ENCODE data around the gene FER. TPM values are rescaled to one million over a fixed set of nuclear protein-coding genes. Genes with fewer than 3 reads are reported as not detected.
"Not testable (repeated sequence)": the region's sequence is repeated elsewhere in the genome, so short reads cannot be mapped to it uniquely, and the experiment has no call there.

Gene FER
- total RNA-seq: 1 to 10 TPM; 9.5 to 9.9 TPM

DNA sequence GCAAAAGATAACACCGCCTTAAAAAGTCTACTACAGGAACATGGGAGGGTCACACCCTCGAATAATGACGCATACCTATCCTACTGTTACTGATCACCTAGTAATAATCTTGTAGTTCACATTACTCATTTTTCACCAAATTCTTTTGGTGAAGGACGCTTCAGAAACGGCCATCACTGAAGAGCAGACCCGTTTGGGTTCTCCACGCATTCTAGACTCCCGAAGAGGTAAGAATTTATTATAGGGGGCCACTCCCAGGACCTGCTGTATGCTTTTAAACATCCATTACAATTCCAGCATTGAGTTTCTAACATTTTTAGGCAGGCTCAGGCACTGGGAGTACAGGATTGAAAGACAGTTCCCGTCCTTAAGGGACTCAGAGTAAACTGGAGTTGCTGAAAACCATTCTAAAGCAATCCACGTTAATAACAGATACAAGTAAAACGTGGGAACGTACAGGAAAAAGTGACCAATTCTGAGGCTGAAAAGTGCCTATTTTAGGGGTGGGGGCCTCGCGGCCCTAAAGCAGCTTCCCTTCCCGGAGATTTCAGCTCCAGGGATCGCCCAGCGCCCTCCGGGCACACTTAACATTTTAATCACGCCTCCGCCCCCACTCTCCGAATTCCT, at the start of gene FER:
TSS of gene FER (plus strand) at position 124 of the 627 bp plus-strand sequence. CDS start 50,286 bp downstream, outside the sequence.
- H3K27ac Mint-ChIP-seq: peak within 1 kb of the TSS; percentile 88
- H3K4me3 Mint-ChIP-seq: peak within 1 kb of the TSS; percentile 82
- H3K4me1 Mint-ChIP-seq: peaks cover 10% of the 10 kb centered on the region
- ATAC-seq (replicated peaks): peak; percentile 55
- H3K27me3 Mint-ChIP-seq: peaks cover 3% of the 10 kb centered on the region
- H3K36me3 Mint-ChIP-seq (ENCODE audit: low read depth): no peaks in the 10 kb centered on the region
- no peaks in the 10 kb centered on the region for H3K9me3 Mint-ChIP-seq

DNA sequence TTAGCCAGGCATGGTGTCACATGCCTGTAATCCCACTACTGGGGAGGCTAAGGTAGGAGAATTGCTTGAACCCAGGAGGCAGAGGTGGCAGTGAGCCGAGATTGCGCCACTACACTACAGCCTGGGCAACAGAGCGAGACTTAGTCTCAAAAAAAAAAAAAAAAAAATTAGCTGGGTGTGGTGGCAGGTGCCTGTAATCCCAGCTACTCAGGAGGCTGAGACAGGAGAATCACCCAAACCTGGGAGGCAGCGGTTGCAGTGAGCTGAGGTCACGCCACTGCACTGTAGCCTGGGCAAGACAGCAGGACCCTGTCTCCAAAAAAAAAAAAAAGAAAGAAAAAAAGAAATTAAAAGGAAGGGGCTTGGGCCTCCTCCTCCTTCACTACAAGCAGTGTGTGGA, 47.3 kb upstream of the FER start:
- H3K9me3 Mint-ChIP-seq; H3K36me3 Mint-ChIP-seq (ENCODE audit: low read depth); ATAC-seq (replicated peaks); H3K27ac Mint-ChIP-seq; H3K27me3 Mint-ChIP-seq; H3K4me1 Mint-ChIP-seq; H3K4me3 Mint-ChIP-seq: not testable (repeated sequence)

DNA sequence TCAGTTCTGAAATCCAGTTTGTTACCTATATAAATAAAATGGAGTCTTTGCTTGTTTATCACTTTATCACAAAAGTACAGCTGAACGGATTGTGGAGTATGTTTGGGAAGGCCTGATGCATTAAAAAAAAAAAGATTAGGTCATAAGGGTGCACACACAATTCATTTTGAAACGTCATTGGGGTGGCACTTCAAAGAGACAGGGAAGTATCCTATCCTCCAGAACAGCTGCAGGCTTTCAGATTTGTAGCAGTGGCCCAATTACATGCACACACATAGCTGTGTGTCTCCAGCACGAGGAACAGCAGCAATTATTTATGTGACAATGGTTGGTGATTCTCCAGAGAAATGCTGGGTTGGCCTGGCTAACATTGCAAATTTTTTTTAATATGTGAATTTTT, 46.8 kb upstream of the FER start:
- Mint-ChIP-seq H3K9me3 (no peaks in the 10 kb centered on the region), H3K27me3 (peaks cover 5% of the 10 kb centered on the region), H3K4me3 (no peak overlapping the region), H3K4me1 (no peaks in the 10 kb centered on the region), H3K27ac (no peak overlapping the region), H3K36me3 (ENCODE audit: low read depth) (no peaks in the 10 kb centered on the region)
- no peak for ATAC-seq (replicated peaks)

GRCh38 chr5:108702546-108702945, 45.2 kb upstream of the FER start:
- H3K4me3 Mint-ChIP-seq: no peak overlapping the region
- peaks cover 2% of the 10 kb centered on the region for H3K27me3 Mint-ChIP-seq
- H3K36me3 Mint-ChIP-seq (ENCODE audit: low read depth): no peaks in the 10 kb centered on the region
- no peaks in the 10 kb centered on the region for H3K9me3 Mint-ChIP-seq
- H3K27ac Mint-ChIP-seq: no peak overlapping the region
- no peaks in the 10 kb centered on the region for H3K4me1 Mint-ChIP-seq
- ATAC-seq (replicated peaks): no peak

DNA sequence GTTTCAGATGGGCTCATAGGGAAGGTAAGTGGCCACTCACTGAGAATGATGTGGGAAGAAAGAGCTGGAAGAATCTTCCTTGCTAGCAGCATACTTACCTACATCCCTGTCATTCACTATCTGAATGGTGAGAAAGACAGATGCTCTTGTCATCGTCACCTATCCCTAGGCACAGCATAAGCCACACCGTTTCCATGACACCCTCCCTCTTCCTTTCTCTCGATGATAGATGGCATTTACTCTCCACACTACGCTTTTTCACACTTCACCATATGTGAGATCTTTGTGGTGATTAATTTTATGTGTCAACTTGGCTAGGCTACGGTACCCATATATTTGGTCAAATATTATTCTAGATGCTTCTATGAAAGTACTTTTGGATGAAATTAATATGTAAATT, 44.4 kb upstream of the FER start:
- ATAC-seq (replicated peaks): no peak
- Mint-ChIP-seq H3K4me3 (no peak overlapping the region), H3K27ac (no peak overlapping the region), H3K4me1 (no peaks in the 10 kb centered on the region), H3K27me3 (no peaks in the 10 kb centered on the region), H3K9me3 (no peaks in the 10 kb centered on the region), H3K36me3 (ENCODE audit: low read depth) (no peaks in the 10 kb centered on the region)

- no peak overlapping the region for H3K4me3 Mint-ChIP-seq
- no peak overlapping the region for H3K27ac Mint-ChIP-seq
- H3K4me1 Mint-ChIP-seq: no peaks in the 10 kb centered on the region
- peaks cover 14% of the 10 kb centered on the region for H3K27me3 Mint-ChIP-seq
- no peaks in the 10 kb centered on the region for H3K36me3 Mint-ChIP-seq (ENCODE audit: low read depth)
- ATAC-seq (replicated peaks): no peak
- H3K9me3 Mint-ChIP-seq: no peaks in the 10 kb centered on the region
Observed at GRCh38 chr5:108707141-108707540, 40.6 kb upstream of the FER start.

GRCh38 chr5:108711898-108712297, 35.8 kb upstream of the FER start:
- Mint-ChIP-seq H3K9me3 (no peaks in the 10 kb centered on the region), H3K27me3 (peaks cover 25% of the 10 kb centered on the region), H3K27ac (no peak overlapping the region), H3K4me1 (no peaks in the 10 kb centered on the region), H3K4me3 (no peak overlapping the region), H3K36me3 (ENCODE audit: low read depth) (no peaks in the 10 kb centered on the region)
- no peak for ATAC-seq (replicated peaks)

- no peak overlapping the region for H3K27ac Mint-ChIP-seq
- no peak for ATAC-seq (replicated peaks)
- peaks cover 19% of the 10 kb centered on the region for H3K27me3 Mint-ChIP-seq
- H3K9me3 Mint-ChIP-seq: no peaks in the 10 kb centered on the region
- no peak overlapping the region for H3K4me3 Mint-ChIP-seq
- H3K4me1 Mint-ChIP-seq: no peaks in the 10 kb centered on the region
- H3K36me3 Mint-ChIP-seq (ENCODE audit: low read depth): no peaks in the 10 kb centered on the region
Observed at GRCh38 chr5:108715408-108715807, 32.3 kb upstream of the FER start.

GRCh38 chr5:108720391-108720790, 27.3 kb upstream of the FER start:
- peak; percentile 62 for ATAC-seq (replicated peaks)
- peaks cover 10% of the 10 kb centered on the region for H3K27me3 Mint-ChIP-seq
- no peaks in the 10 kb centered on the region for H3K9me3 Mint-ChIP-seq
- no peaks in the 10 kb centered on the region for H3K4me1 Mint-ChIP-seq
- no peak overlapping the region for H3K4me3 Mint-ChIP-seq
- no peaks in the 10 kb centered on the region for H3K36me3 Mint-ChIP-seq (ENCODE audit: low read depth)
- no peak overlapping the region for H3K27ac Mint-ChIP-seq

GRCh38 chr5:108726446-108727235, 21.1 kb upstream of the FER start:
- no peaks in the 10 kb centered on the region for H3K9me3 Mint-ChIP-seq
- H3K36me3 Mint-ChIP-seq (ENCODE audit: low read depth): no peaks in the 10 kb centered on the region
- H3K27me3 Mint-ChIP-seq: peaks cover 25% of the 10 kb centered on the region
- ATAC-seq (replicated peaks): no peak
- peak overlapping the region; percentile 80 for H3K4me3 Mint-ChIP-seq
- no peak overlapping the region for H3K27ac Mint-ChIP-seq
- H3K4me1 Mint-ChIP-seq: peaks cover 10% of the 10 kb centered on the region

- H3K4me1 Mint-ChIP-seq: peaks cover 10% of the 10 kb centered on the region
- no peaks in the 10 kb centered on the region for H3K36me3 Mint-ChIP-seq (ENCODE audit: low read depth)
- H3K27me3 Mint-ChIP-seq: peaks cover 23% of the 10 kb centered on the region
- peak overlapping the region; percentile 80 for H3K4me3 Mint-ChIP-seq
- no peak for ATAC-seq (replicated peaks)
- no peaks in the 10 kb centered on the region for H3K9me3 Mint-ChIP-seq
- H3K27ac Mint-ChIP-seq: peak overlapping the region; percentile 11
Observed at GRCh38 chr5:108727236-108727650, 20.5 kb upstream of the FER start.

- Mint-ChIP-seq H3K27me3 (peaks cover 29% of the 10 kb centered on the region), H3K27ac (peak overlapping the region; percentile 37), H3K9me3 (no peaks in the 10 kb centered on the region), H3K4me3 (peak overlapping the region; percentile 80), H3K4me1 (peaks cover 10% of the 10 kb centered on the region), H3K36me3 (ENCODE audit: low read depth) (no peaks in the 10 kb centered on the region)
- ATAC-seq (replicated peaks): peak; percentile 75
Observed at GRCh38 chr5:108727651-108728565, 19.8 kb upstream of the FER start.

- peak; percentile 73 for ATAC-seq (replicated peaks)
- Mint-ChIP-seq H3K4me1 (peaks cover 10% of the 10 kb centered on the region), H3K36me3 (ENCODE audit: low read depth) (no peaks in the 10 kb centered on the region), H3K4me3 (peak overlapping the region; percentile 80), H3K27ac (peak overlapping the region; percentile 37), H3K27me3 (peaks cover 32% of the 10 kb centered on the region), H3K9me3 (no peaks in the 10 kb centered on the region)
Observed at GRCh38 chr5:108728566-108729241, 19.0 kb upstream of the FER start.

- no peaks in the 10 kb centered on the region for H3K9me3 Mint-ChIP-seq
- peaks cover 10% of the 10 kb centered on the region for H3K4me1 Mint-ChIP-seq
- ATAC-seq (replicated peaks): no peak
- no peaks in the 10 kb centered on the region for H3K36me3 Mint-ChIP-seq (ENCODE audit: low read depth)
- H3K27ac Mint-ChIP-seq: no peak overlapping the region
- H3K27me3 Mint-ChIP-seq: peaks cover 32% of the 10 kb centered on the region
- peak overlapping the region; percentile 80 for H3K4me3 Mint-ChIP-seq
Observed at GRCh38 chr5:108729242-108729615, 18.5 kb upstream of the FER start.

All from activated T-helper 17 cell treated with anti-CD3 and anti-CD28 coated beads, Interleukin-2, amount 50 U/mL, for 72 hours (primary cell).